Measurements from ENCODE around the gene CUBN.

DNA sequence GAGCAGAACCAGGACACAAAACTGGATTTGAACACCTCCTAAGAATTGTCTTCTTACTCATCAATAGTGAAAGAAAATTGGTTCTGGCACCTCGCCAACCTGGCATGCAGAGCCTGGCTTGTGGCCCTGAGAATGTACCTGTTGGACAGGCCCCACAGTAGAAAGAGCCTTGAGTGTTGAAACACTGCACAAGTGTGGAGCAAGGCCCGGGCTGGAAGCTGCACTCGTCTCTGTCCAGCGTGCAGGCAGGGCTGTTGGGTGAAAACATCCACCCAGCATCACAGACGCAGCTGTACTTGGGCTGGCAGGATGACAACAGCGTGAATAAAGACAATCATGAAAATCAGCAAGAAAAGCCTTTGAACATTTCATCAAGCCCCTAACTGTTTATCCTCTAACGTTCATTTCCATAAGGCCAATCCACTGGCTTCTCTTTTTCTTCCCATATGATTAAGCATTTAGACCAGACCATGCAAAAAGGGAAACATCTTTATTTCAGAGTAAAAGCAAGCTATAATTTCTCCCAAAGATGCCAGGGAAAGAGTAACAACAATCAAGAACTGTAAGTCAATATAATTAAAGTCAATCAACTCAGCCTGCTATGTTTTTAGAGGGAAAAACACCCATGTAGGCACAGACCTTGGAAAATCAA lies 15.6 kb downstream of the CUBN start:
- TF ChIP-seq, protein P1, sequence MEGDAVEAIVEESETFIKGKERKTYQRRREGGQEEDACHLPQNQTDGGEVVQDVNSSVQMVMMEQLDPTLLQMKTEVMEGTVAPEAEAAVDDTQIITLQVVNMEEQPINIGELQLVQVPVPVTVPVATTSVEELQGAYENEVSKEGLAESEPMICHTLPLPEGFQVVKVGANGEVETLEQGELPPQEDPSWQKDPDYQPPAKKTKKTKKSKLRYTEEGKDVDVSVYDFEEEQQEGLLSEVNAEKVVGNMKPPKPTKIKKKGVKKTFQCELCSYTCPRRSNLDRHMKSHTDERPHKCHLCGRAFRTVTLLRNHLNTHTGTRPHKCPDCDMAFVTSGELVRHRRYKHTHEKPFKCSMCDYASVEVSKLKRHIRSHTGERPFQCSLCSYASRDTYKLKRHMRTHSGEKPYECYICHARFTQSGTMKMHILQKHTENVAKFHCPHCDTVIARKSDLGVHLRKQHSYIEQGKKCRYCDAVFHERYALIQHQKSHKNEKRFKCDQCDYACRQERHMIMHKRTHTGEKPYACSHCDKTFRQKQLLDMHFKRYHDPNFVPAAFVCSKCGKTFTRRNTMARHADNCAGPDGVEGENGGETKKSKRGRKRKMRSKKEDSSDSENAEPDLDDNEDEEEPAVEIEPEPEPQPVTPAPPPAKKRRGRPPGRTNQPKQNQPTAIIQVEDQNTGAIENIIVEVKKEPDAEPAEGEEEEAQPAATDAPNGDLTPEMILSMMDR (tag by site-specific recombination; IDR thresholded peaks at IDR 0.05), result no peak
- no peak for TF ChIP-seq ZBTB1 (tag by site-specific recombination; IDR thresholded peaks at IDR 0.05)
- no peak for TF ChIP-seq ZNF830 (tag by site-specific recombination; IDR thresholded peaks at IDR 0.05; ENCODE audit: low read depth)
- no peak for TF ChIP-seq ZNF133 (tag by site-specific recombination; IDR thresholded peaks at IDR 0.05)
- no peak for TF ChIP-seq ZNF354C (tag by site-specific recombination; IDR thresholded peaks at IDR 0.05; ENCODE audit: borderline replicate concordance, low read depth)
- TF ChIP-seq, protein P2, sequence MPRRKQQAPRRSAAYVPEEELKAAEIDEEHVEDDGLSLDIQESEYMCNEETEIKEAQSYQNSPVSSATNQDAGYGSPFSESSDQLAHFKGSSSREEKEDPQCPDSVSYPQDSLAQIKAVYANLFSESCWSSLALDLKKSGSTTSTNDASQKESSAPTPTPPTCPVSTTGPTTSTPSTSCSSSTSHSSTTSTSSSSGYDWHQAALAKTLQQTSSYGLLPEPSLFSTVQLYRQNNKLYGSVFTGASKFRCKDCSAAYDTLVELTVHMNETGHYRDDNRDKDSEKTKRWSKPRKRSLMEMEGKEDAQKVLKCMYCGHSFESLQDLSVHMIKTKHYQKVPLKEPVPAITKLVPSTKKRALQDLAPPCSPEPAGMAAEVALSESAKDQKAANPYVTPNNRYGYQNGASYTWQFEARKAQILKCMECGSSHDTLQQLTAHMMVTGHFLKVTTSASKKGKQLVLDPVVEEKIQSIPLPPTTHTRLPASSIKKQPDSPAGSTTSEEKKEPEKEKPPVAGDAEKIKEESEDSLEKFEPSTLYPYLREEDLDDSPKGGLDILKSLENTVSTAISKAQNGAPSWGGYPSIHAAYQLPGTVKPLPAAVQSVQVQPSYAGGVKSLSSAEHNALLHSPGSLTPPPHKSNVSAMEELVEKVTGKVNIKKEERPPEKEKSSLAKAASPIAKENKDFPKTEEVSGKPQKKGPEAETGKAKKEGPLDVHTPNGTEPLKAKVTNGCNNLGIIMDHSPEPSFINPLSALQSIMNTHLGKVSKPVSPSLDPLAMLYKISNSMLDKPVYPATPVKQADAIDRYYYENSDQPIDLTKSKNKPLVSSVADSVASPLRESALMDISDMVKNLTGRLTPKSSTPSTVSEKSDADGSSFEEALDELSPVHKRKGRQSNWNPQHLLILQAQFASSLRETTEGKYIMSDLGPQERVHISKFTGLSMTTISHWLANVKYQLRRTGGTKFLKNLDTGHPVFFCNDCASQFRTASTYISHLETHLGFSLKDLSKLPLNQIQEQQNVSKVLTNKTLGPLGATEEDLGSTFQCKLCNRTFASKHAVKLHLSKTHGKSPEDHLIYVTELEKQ (tag by site-specific recombination; IDR thresholded peaks at IDR 0.05; ENCODE audit: borderline replicate concordance), result no peak
- no peak for TF ChIP-seq ZNF558 (tag by site-specific recombination; IDR thresholded peaks at IDR 0.05)
- TF ChIP-seq ZNF639 (tag by site-specific recombination; IDR thresholded peaks at IDR 0.05), result no peak
